HG03135 (cell line): ENCODE data around the gene GALNT8.
"Not testable (repeated sequence)": the region's sequence is repeated elsewhere in the genome, so short reads cannot be mapped to it uniquely, and the experiment has no call there.

ENCODE experiments used
- ATAC-seq: cut with Tn5 transposase; IDR thresholded peaks from one replicate; pipeline ENCODE4 v1.9.1; 2021; ENCODE audit warnings: mild to moderate bottlenecking, moderate library complexity; ENCODE audit not compliant: unreplicated experiment

Gene GALNT8

GRCh38 chr12:4743046-4743445 lies 22.8 kb downstream of the GALNT8 start:
- ATAC-seq = no peak

GRCh38 chr12:4744709-4745108 lies 24.5 kb downstream of the GALNT8 start:
- no peak for ATAC-seq

- ATAC-seq = no peak
These were observed 25.0 kb downstream of the GALNT8 start for GRCh38 chr12:4745249-4745648.

- ATAC-seq = not testable (repeated sequence)
These were observed 31.5 kb downstream of the GALNT8 start for GRCh38 chr12:4751654-4752053.

- ATAC-seq = no peak
These were observed 42.6 kb downstream of the GALNT8 start for GRCh38 chr12:4762773-4763172.

GRCh38 chr12:4763549-4763948 lies 43.3 kb downstream of the GALNT8 start:
- no peak for ATAC-seq

GRCh38 chr12:4766445-4766844 lies 46.2 kb downstream of the GALNT8 start:
- ATAC-seq = no peak

- ATAC-seq = no peak
These were observed 47.0 kb downstream of the GALNT8 start for GRCh38 chr12:4767186-4767585.

- no peak for ATAC-seq
These were observed 48.1 kb downstream of the GALNT8 start for GRCh38 chr12:4768341-4768740.

- no peak for ATAC-seq
These were observed 48.9 kb downstream of the GALNT8 start for GRCh38 chr12:4769073-4769472.

GRCh38 chr12:4771172-4771959 lies 51.2 kb downstream of the GALNT8 start:
- ATAC-seq = no peak

- ATAC-seq = no peak
These were observed 51.9 kb downstream of the GALNT8 start for GRCh38 chr12:4771960-4772566.

GRCh38 chr12:4775936-4776335 lies 55.7 kb downstream of the GALNT8 start:
- no peak for ATAC-seq

- no peak for ATAC-seq
These were observed 59.5 kb downstream of the GALNT8 start for GRCh38 chr12:4779749-4780148.

- no peak for ATAC-seq
These were observed 60.7 kb downstream of the GALNT8 start for GRCh38 chr12:4780641-4781611.

GRCh38 chr12:4784404-4785054 lies 64.3 kb downstream of the GALNT8 start:
- no peak for ATAC-seq

GRCh38 chr12:4786795-4787194 lies 66.6 kb downstream of the GALNT8 start:
- no peak for ATAC-seq

GRCh38 chr12:4787965-4788364 lies 67.8 kb downstream of the GALNT8 start:
- ATAC-seq = no peak

- no peak for ATAC-seq
These were observed 69.6 kb downstream of the GALNT8 start for GRCh38 chr12:4789776-4790175.

- no peak for ATAC-seq
These were observed 71.3 kb downstream of the GALNT8 start for GRCh38 chr12:4791497-4791896.

GRCh38 chr12:4794491-4794890 lies 74.3 kb downstream of the GALNT8 start:
- no peak for ATAC-seq
